H1 (cell line): Measurements from ENCODE around the gene FRMD7. TPM values are rescaled to one million over a fixed set of nuclear protein-coding genes. Genes with fewer than 3 reads are reported as not detected.

Source experiments
- CTCF ChIA-PET: fragments of 300-600 bp; sonication (Branson Sonifier 250); formaldehyde crosslinking; loops from one replicate; lab custom pipeline; 2021; ENCODE audit not compliant: partially characterized antibody; lab: Charles Lee
- POLR2A ChIA-PET: fragments of 300-600 bp; sonication (Branson Sonifier 250); formaldehyde crosslinking; loops from one replicate; lab custom pipeline; 2021; ENCODE audit warnings: inconsistent platforms; ENCODE audit not compliant: partially characterized antibody; lab: Charles Lee
- DNase-seq, 2 experiments: peaks; one replicate each; pipeline versions ENCODE4 v3.0.0 to v3.0.0-alpha.2; 2010 to 2022; ENCODE audit warnings: low spot score in 2 of 2, low read depth in 1 of 2, mixed read lengths in 1 of 2
- FAIRE-seq: peaks from 2 replicates; lab custom pipeline; 2011; peaks lifted over from hg19 to GRCh38; lab: Jason Lieb, UNC
- H2AFZ ChIP-seq: 2 replicates; pipeline ENCODE4 v1.8.1; 2012; ENCODE audit warnings: low read length, inconsistent platforms
- H2AK5ac ChIP-seq: 2 replicates; pipeline ENCODE4 v1.6.1; 2013; ENCODE audit warnings: low read depth, low read length
- H2BK120ac ChIP-seq: replicated peaks from 2 replicates; pipeline ENCODE3; 2013; ENCODE audit warnings: low read depth, low read length, inconsistent platforms
- H2BK12ac ChIP-seq: 2 replicates; pipeline ENCODE4 v1.6.1; 2013; ENCODE audit warnings: low read depth, low read length
- H2BK15ac ChIP-seq: 2 replicates; pipeline ENCODE4 v1.6.1; 2013; ENCODE audit warnings: low read length
- H2BK20ac ChIP-seq: 2 replicates; pipeline ENCODE4 v1.6.1; 2013; ENCODE audit warnings: low read length
- H2BK5ac ChIP-seq: 2 replicates; pipeline ENCODE4 v1.6.1; 2013; ENCODE audit warnings: low read depth, low read length
- H3K14ac ChIP-seq: 2 replicates; pipeline ENCODE4 v1.6.1; 2013; ENCODE audit warnings: inconsistent platforms; ENCODE audit not compliant: insufficient read length
- H3K18ac ChIP-seq: 2 replicates; pipeline ENCODE4 v1.6.1; 2013; ENCODE audit warnings: low read length; ENCODE audit errors: extremely low read depth
- H3K23ac ChIP-seq: 2 replicates; pipeline ENCODE4 v1.6.1; 2013; ENCODE audit warnings: inconsistent platforms; ENCODE audit not compliant: insufficient read length
- H3K23me2 ChIP-seq: 2 replicates; pipeline ENCODE4 v1.6.1; 2013; ENCODE audit warnings: low read depth, low read length
- H3K27ac ChIP-seq: 2 replicates; pipeline ENCODE4 v1.6.1; 2011; ENCODE audit warnings: low read depth, low read length, inconsistent platforms
- H3K27me3 ChIP-seq, 4 experiments: replicated peaks in 1 of 4; 1 replicate in 1 of 4; 2 replicates in 3 of 4; pipeline versions ENCODE4 v1.6.1 to v1.8.1; 2011 to 2013; ENCODE audit warnings: low read length in 3 of 4, mild to moderate bottlenecking in 3 of 4, inconsistent platforms in 2 of 4, mixed read lengths in 2 of 4, moderate library complexity in 1 of 4; ENCODE audit not compliant: control insufficient read depth in 3 of 4, insufficient read depth in 3 of 4; ENCODE audit errors: extremely low read depth in 1 of 4
- H3K36me3 ChIP-seq, 4 experiments: 2 replicates each; pipeline versions ENCODE4 v1.6.1 to v1.8.1; 2011 to 2013; ENCODE audit warnings: mild to moderate bottlenecking in 4 of 4, low read length in 3 of 4, moderate library complexity in 2 of 4, control low read depth in 1 of 4, inconsistent platforms in 1 of 4; ENCODE audit not compliant: insufficient read depth in 4 of 4, control insufficient read depth in 2 of 4
- H3K4ac ChIP-seq: replicated peaks from 2 replicates; pipeline ENCODE3; 2013; ENCODE audit warnings: low read length, low read depth, mixed read lengths, inconsistent platforms; ENCODE audit not compliant: insufficient read length
- H3K4me1 ChIP-seq, 4 experiments: replicated peaks in 1 of 4; 1 replicate in 1 of 4; 2 replicates in 3 of 4; pipeline versions ENCODE4 v1.6.1 to v1.8.1; 2011 to 2013; ENCODE audit warnings: low read length in 3 of 4, inconsistent platforms in 2 of 4, mixed read lengths in 1 of 4; ENCODE audit not compliant: insufficient read depth in 4 of 4, control insufficient read depth in 3 of 4
- H3K4me2 ChIP-seq, 2 experiments: 2 replicates each; pipeline versions ENCODE4 v1.6.1 to v1.8.1; 2011 to 2013; ENCODE audit warnings: low read depth in 2 of 2, low read length in 2 of 2, control low read depth in 1 of 2, inconsistent platforms in 1 of 2, mild to moderate bottlenecking in 1 of 2; ENCODE audit not compliant: insufficient read depth in 1 of 2
- H3K4me3 ChIP-seq, 4 experiments: fragments of 200-600, 300-600 bp in 1 of 4; sonication (generic), shearing (Covaris generic), sonication (Bioruptor Twin) in 1 of 4; 2 replicates each; pipeline versions ENCODE4 v1.5.1 to v1.8.1; 2011 to 2016; ENCODE audit warnings: low read length in 4 of 4, low read depth in 3 of 4, control low read depth in 2 of 4, inconsistent platforms in 2 of 4, mild to moderate bottlenecking in 2 of 4, mixed read lengths in 1 of 4, moderate library complexity in 1 of 4; ENCODE audit not compliant: insufficient read depth in 2 of 4; ENCODE audit errors: extremely low read depth in 1 of 4
- H3K56ac ChIP-seq: replicated peaks from 2 replicates; pipeline ENCODE3; 2013; ENCODE audit warnings: low read depth, mild to moderate bottlenecking, mixed read lengths, low read length, inconsistent platforms; ENCODE audit not compliant: insufficient read length
- H3K79me1 ChIP-seq: 2 replicates; pipeline ENCODE4 v1.6.1; 2013; ENCODE audit warnings: low read depth, low read length, control low read depth
- H3K79me2 ChIP-seq, 2 experiments: 2 replicates each; pipeline versions ENCODE4 v1.6.1 to v1.8.1; 2012 to 2013; ENCODE audit warnings: low read length in 2 of 2, mild to moderate bottlenecking in 2 of 2, inconsistent platforms in 1 of 2; ENCODE audit not compliant: insufficient read depth in 2 of 2, control insufficient read depth in 1 of 2
- H3K9ac ChIP-seq, 4 experiments: replicated peaks in 1 of 4; 1 replicate in 1 of 4; 2 replicates in 3 of 4; pipeline versions ENCODE4 v1.6.1 to v1.8.1; 2011 to 2013; ENCODE audit warnings: low read depth in 3 of 4, low read length in 3 of 4, control low read depth in 2 of 4, mild to moderate bottlenecking in 2 of 4, moderate library complexity in 2 of 4, inconsistent platforms in 1 of 4; ENCODE audit errors: extremely low read depth in 1 of 4
- H3K9me3 ChIP-seq, 2 experiments: 2 replicates each; pipeline versions ENCODE4 v1.6.1 to v1.8.1; 2012 to 2013; ENCODE audit warnings: mild to moderate bottlenecking in 2 of 2, moderate library complexity in 2 of 2, control low read depth in 1 of 2, inconsistent platforms in 1 of 2, low read depth in 1 of 2, low read length in 1 of 2, mixed read lengths in 1 of 2; ENCODE audit not compliant: insufficient read depth in 2 of 2
- H4K20me1 ChIP-seq, 2 experiments: replicated peaks in 1 of 2; 2 replicates each; pipeline versions ENCODE3 to v1.8.1; 2011 to 2013; ENCODE audit warnings: inconsistent platforms in 2 of 2, low read length in 2 of 2, mild to moderate bottlenecking in 1 of 2; ENCODE audit not compliant: insufficient read depth in 2 of 2, control insufficient read depth in 1 of 2
- H4K5ac ChIP-seq: 2 replicates; pipeline ENCODE4 v1.6.1; 2013; ENCODE audit warnings: low read length, low read depth, mixed read lengths, inconsistent platforms; ENCODE audit not compliant: insufficient read length
- H4K8ac ChIP-seq: 2 replicates; pipeline ENCODE4 v1.8.0; 2013; ENCODE audit warnings: mild to moderate bottlenecking, moderate library complexity, low read length, inconsistent platforms; ENCODE audit not compliant: insufficient read depth; ENCODE audit errors: extremely low read depth
- H4K91ac ChIP-seq: replicated peaks from 2 replicates; pipeline ENCODE3; 2013; ENCODE audit warnings: low read length, mixed read lengths, inconsistent platforms; ENCODE audit not compliant: insufficient read length
- CTCF ChIP-seq, 3 experiments: IDR thresholded peaks; 1 replicate in 2 of 3; 2 replicates in 1 of 3; pipeline versions ENCODE4 v1.5.1 to v1.6.1; 2011; ENCODE audit warnings: low read length in 3 of 3, mild to moderate bottlenecking in 3 of 3, inconsistent platforms in 2 of 3, low read depth in 1 of 3, moderate library complexity in 1 of 3; ENCODE audit not compliant: insufficient read depth in 1 of 3; ENCODE audit errors: control extremely low read depth in 1 of 3
- E2F6 ChIP-seq: IDR thresholded peaks from 2 replicates; pipeline ENCODE4 v1.6.1; 2012; ENCODE audit warnings: inconsistent platforms
- GTF2F1 ChIP-seq: IDR thresholded peaks from 2 replicates; pipeline ENCODE4 v1.6.1; 2012; ENCODE audit warnings: low read depth, low read length, improper control_type of control experiment, borderline replicate concordance
- KDM4A ChIP-seq: IDR thresholded peaks from one replicate; pipeline ENCODE4 v1.7.1; 2012; ENCODE audit warnings: low read depth, mild to moderate bottlenecking, moderate library complexity, low read length, inconsistent platforms; ENCODE audit not compliant: severe bottlenecking
- RXRA ChIP-seq: IDR thresholded peaks from 2 replicates; pipeline ENCODE4 v1.6.1; 2011; ENCODE audit warnings: low read depth, mild to moderate bottlenecking, low read length, moderate library complexity; ENCODE audit not compliant: insufficient read depth
- SAP30 ChIP-seq: fragments of 300-600 bp; sonication (generic); IDR thresholded peaks from 2 replicates; pipeline ENCODE4 v1.7.1; 2012; ENCODE audit warnings: low read length, moderate library complexity, mild to moderate bottlenecking, inconsistent platforms; ENCODE audit not compliant: insufficient read depth, insufficient replicate concordance
- SP2 ChIP-seq: IDR thresholded peaks from 2 replicates; pipeline ENCODE4 v1.6.1; 2012; ENCODE audit warnings: mild to moderate bottlenecking, low read length, inconsistent platforms
- YY1 ChIP-seq: IDR thresholded peaks from 2 replicates; pipeline ENCODE4 v1.6.1; 2011; ENCODE audit warnings: low read depth, mild to moderate bottlenecking, low read length
- WGBS, 2 experiments: shearing (Covaris generic) in 1 of 2; methylation state at CpG; one replicate each; pipeline versions ENCODE4 v1.1.6 to v1.1.7; 2013 to 2015; ENCODE audit warnings: low lambda C conversion rate in 2 of 2, mixed read lengths in 2 of 2, inconsistent platforms in 1 of 2, low coverage in 1 of 2, missing lambda C conversion rate in 1 of 2; ENCODE audit not compliant: insufficient replicate concordance in 2 of 2, insufficient coverage in 1 of 2, insufficient read length in 1 of 2; ENCODE audit errors: extremely low coverage in 1 of 2, missing lambda C conversion rate in 1 of 2; 5-methylcytosine and 5-hydroxymethylcytosine counted together
- polyA plus RNA-seq, 7 experiments: library from polyadenylated mRNA; depleted of rRNA in 3 of 7; stranded (reverse) in 5 of 7; unstranded in 2 of 7; fragments of >200 nt in 5 of 7; fragments of 200-250 nt in 2 of 7; gene quantifications; 1 replicate in 5 of 7; 2 replicates in 1 of 7; 4 replicates in 1 of 7; pipeline versions ENCODE4 v1.2.1 to v1.2.3, GENCODE V29; 2011 to 2013; ENCODE audit warnings: missing spikeins in 2 of 7, mixed read lengths in 2 of 7
- total RNA-seq: library from RNA; stranded (reverse); fragmentation: NEBNext Ultra II Directional; extraction: Animal tissue kit (Norgen Biotek cat#: 25700); gene quantifications from 2 replicates; pipeline ENCODE4 v1.2.1, GENCODE V29; 2021

FRMD7 gene
- total and polyA plus RNA-seq, 2 of the 8 experiments (the other 6 are each of a cell fraction or from before 2014, with no cell fraction given), result not detected

- Histone ChIP-seq H3K56ac (no peak overlapping the region), H4K91ac (no peak overlapping the region), H3K18ac (no peak overlapping the region), H3K23me2 (no peaks in the 10 kb centered on the region), H4K8ac (no peak overlapping the region), H2BK20ac (no peak overlapping the region), H2BK5ac (no peak overlapping the region), H3K9me3 (no peaks in the 10 kb centered on the region), H2BK12ac (no peak overlapping the region), H4K20me1 (no peaks in the 10 kb centered on the region), H2BK120ac (no peak overlapping the region), H4K5ac (no peak overlapping the region), H2BK15ac (no peak overlapping the region), H3K79me2 (no peaks in the 10 kb centered on the region), H3K27me3 (no peaks in the 10 kb centered on the region), H3K4ac (no peak overlapping the region), H3K36me3 (no peaks in the 10 kb centered on the region), H3K4me2 (no peak overlapping the region), H3K9ac (no peak overlapping the region), H3K27ac (no peak overlapping the region), H3K79me1 (no peaks in the 10 kb centered on the region), H2AK5ac (no peak overlapping the region), H3K4me1 (no peaks in the 10 kb centered on the region), H3K23ac (no peak overlapping the region), H3K14ac (no peak overlapping the region), H3K4me3 (no peak overlapping the region), H2AFZ (no peak overlapping the region)
- FAIRE-seq, result no peak
- CTCF ChIA-PET, result interaction anchor here (0.9 to 2.7 kb wide), 6 partner anchors 12 to 249 kb away, joined by 3 to 11 read pairs (median 7); no protein-coding TSS in a partner anchor
- DNase-seq, result no peak
- 82% methylated on average over 8 of the region's 8 CpGs; no CpG with 5 or more reads in 1 of the 2 experiments for WGBS, 2 experiments
- POLR2A ChIA-PET, result interaction anchor here (0.6 kb wide), 1 partner anchor 66 kb away, joined by 4 read pairs; no protein-coding TSS in a partner anchor
- no peak for TF ChIP-seq KDM4A
- no peak for TF ChIP-seq GTF2F1
- no peak for TF ChIP-seq RXRA
- no peak for TF ChIP-seq SAP30
- TF ChIP-seq YY1, result no peak
- no peak for TF ChIP-seq E2F6
- TF ChIP-seq SP2, result no peak
- no peak for TF ChIP-seq CTCF (IDR thresholded peaks at IDR 0.05; ENCODE audit: control extremely low read depth in 1 of 3, insufficient read depth in 1 of 3, low read depth in 1 of 3, low read length in 3 of 3)
Measured at GRCh38 chrX:132090403-132091159, 37.2 kb downstream of the FRMD7 start.
